Gastrocnemius medialis (tissue), 4 donors: ENCODE measurements around the gene PACS2. TPM values are rescaled to one million over a fixed set of nuclear protein-coding genes. Genes with fewer than 3 reads are reported as not detected.

ENCODE experiments used
- ATAC-seq, 2 donors: fragments of 150-250 bp; one replicate each; pipeline ENCODE4 v1.9.1; 2016
- DNase-seq, 2 donors: peaks; one replicate each; pipeline ENCODE4 v3.0.0-alpha.2; 2019
- H3K27ac ChIP-seq, 4 donors: fragments of 200-600 bp; sonication (generic); 1 replicate in 1 of 4; 2 replicates in 3 of 4; pipeline ENCODE4 v1.5.1; 2016 to 2018; ENCODE audit warnings: mild to moderate bottlenecking in 2 of 4, moderate library complexity in 1 of 4
- H3K27me3 ChIP-seq, 3 donors: fragments of 200-600 bp; sonication (generic) in 2 of 3; 1 replicate in 1 of 3; 2 replicates in 2 of 3; pipeline versions ENCODE4 v1.5.1 to v1.6.0; 2016 to 2019; ENCODE audit warnings: mild to moderate bottlenecking in 1 of 3, moderate library complexity in 1 of 3
- H3K36me3 ChIP-seq, 2 donors: fragments of 200-600 bp; sonication (generic) in 1 of 2; one replicate each; pipeline ENCODE4 v1.5.1; 2017 to 2018
- H3K4me1 ChIP-seq, 2 donors: fragments of 200-600 bp; sonication (generic) in 1 of 2; one replicate each; pipeline ENCODE4 v1.5.1; 2016 to 2017; ENCODE audit warnings: mild to moderate bottlenecking in 2 of 2
- H3K4me3 ChIP-seq, 4 donors: fragments of 200-600 bp; sonication (generic) in 3 of 4; 1 replicate in 1 of 4; 2 replicates in 3 of 4; pipeline ENCODE4 v1.5.1; 2016 to 2019; ENCODE audit warnings: mild to moderate bottlenecking in 2 of 4
- H3K9me3 ChIP-seq, 3 donors: fragments of 200-600 bp; sonication (generic) in 2 of 3; 1 replicate in 1 of 3; 2 replicates in 2 of 3; pipeline ENCODE4 v1.5.1; 2016 to 2019
- POLR2A ChIP-seq, 2 donors: fragments of 450-650 bp; IDR thresholded peaks; one replicate each; pipeline ENCODE4 v1.6.1; 2017; ENCODE audit warnings: antibody characterized with exemption in 2 of 2, mild to moderate bottlenecking in 2 of 2, moderate library complexity in 2 of 2
- in situ Hi-C, 4 donors: fragments of 200-750 bp; cut with MboI; loops; one replicate each; pipeline versions ENCODE4 v1.15.0 to v1.8.0; 2017; ENCODE audit warnings: low sequenced_read_pairs in 4 of 4
- intact Hi-C: fragments of 100-400 bp; cut with DNase I; formaldehyde crosslinking; loops from one replicate; pipeline ENCODE4 v1.15.1; 2023; ENCODE audit warnings: low total_unique reads
- total RNA-seq, 4 donors: library from RNA; depleted of rRNA; stranded (reverse); fragments of >200 nt; gene quantifications; one replicate each; pipeline versions ENCODE4 v1.1.0 to v1.2.3, GENCODE V29; 2016
- TF ChIP-seq, protein P1 (sequence below), 5 experiments: fragments of 450-650 bp in 3 of 5; fragments of 200-600 bp in 2 of 5; sonication (generic) in 2 of 5; IDR thresholded peaks in 4 of 5; conservative IDR thresholded peaks in 1 of 5; 1 replicate in 4 of 5; 2 replicates in 1 of 5; pipeline ENCODE4 v1.5.1; 2016 to 2019; ENCODE audit warnings: antibody characterized with exemption in 5 of 5, mild to moderate bottlenecking in 3 of 5, moderate library complexity in 3 of 5

PACS2 gene
- total RNA-seq, 4 donors from 2014 or later = 81.0 to 115 (median 93.1) TPM

DNA sequence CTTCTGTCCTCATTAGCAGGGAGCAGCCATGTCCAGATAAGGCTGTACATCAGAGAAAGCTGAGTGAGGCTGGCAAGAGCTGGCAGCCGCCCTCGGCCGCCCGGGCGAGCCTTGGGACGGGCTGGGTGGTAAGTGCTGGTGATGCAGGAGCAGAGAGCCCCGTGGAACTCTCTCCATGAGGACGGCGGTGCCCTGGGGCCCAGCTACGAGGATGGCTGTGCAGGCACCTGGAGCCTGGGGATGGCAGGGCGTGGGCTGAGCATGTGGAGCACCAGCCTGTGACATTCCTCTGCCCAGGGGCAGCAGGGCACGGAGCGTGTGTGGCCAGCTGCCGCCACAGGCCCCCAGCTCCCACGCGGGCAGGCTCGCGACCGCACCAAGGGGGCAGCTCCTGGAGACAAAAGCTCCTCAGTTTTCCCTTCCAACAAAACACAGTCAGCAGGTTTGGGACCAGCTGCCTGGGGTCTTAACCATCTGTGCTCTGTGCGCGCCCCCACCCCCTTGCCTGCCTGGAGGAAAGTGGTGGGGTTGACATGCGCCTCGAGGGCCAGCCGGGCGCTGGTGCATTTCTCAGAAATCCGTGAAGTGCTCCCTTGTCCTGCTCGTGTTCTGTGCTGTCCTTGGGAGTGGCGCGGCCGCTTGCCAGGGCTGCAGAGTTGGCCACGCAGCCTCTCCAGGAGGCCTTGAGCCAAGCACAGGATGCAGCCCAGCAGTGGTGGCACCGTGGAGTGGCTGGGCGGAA lies 21.4 kb downstream of the PACS2 start:
- peak overlapping the region in 1 of 4 donors; percentile 7 for H3K4me3 ChIP-seq
- intact Hi-C loops = no loop called here
- in situ Hi-C loops = loop anchor here in 1 of 4 donors (25.0 kb wide), 1 partner anchor 124 kb away; no protein-coding TSS in a partner anchor
- no peak for TF ChIP-seq POLR2A (IDR thresholded peaks at IDR 0.05)
- TF ChIP-seq, protein P1, sequence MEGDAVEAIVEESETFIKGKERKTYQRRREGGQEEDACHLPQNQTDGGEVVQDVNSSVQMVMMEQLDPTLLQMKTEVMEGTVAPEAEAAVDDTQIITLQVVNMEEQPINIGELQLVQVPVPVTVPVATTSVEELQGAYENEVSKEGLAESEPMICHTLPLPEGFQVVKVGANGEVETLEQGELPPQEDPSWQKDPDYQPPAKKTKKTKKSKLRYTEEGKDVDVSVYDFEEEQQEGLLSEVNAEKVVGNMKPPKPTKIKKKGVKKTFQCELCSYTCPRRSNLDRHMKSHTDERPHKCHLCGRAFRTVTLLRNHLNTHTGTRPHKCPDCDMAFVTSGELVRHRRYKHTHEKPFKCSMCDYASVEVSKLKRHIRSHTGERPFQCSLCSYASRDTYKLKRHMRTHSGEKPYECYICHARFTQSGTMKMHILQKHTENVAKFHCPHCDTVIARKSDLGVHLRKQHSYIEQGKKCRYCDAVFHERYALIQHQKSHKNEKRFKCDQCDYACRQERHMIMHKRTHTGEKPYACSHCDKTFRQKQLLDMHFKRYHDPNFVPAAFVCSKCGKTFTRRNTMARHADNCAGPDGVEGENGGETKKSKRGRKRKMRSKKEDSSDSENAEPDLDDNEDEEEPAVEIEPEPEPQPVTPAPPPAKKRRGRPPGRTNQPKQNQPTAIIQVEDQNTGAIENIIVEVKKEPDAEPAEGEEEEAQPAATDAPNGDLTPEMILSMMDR (IDR thresholded peaks at IDR 0.05 in 4 of 5, conservative IDR thresholded peaks at IDR 0.05 in 1 of 5) = no peak
- peak overlapping the region in 3 of 4 donors; percentile 7 to 65 (median 57) for H3K27ac ChIP-seq
- H3K4me1 ChIP-seq = peaks cover 67 to 70% of the 10 kb centered on the region in 2 donors
- H3K9me3 ChIP-seq = no peaks in the 10 kb centered on the region
- H3K27me3 ChIP-seq = no peaks in the 10 kb centered on the region
- ATAC-seq (peak; percentile 64 to 68), DNase-seq (peak; percentile 54 to 79)
- no peaks in the 10 kb centered on the region for H3K36me3 ChIP-seq

DNA sequence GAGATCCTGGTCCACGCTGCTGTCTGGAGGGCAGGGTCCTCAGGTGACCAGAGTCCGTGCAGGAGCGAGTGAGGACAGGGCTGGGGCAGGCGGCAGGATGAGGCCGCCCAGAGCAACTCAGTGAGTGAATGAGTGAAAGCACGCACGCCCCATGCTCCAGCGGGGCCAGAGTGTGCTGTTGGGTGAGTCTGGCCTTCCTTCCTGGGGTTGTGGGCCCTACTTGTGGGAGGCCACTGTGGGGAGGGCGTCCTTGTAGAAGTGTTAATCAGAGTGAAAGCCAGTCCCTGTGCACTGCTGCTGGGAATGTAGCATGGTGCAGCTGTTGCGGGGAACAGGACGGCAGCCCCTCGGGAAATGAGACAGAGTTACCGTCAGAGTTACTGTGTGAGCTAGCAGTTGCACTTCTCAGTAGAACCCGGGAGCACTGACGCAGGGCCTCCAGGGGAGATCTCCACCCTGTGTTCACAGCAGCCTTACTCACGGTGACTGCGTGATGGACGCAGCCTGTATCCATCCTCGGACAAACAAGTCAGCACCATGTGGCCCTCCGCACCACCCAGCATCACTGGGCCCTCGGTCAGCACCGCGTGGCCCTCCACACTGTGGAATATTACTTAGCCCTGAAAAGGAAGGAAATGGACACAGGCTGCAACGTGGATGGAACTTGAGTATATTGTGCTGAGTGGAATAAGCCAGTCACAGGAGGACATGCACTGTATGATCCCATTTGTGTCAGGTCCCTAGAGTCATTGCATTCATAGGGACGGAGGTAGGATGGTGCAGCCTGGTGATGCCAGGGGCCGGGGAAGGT lies 22.1 kb downstream of the PACS2 start:
- ATAC-seq (no peak), DNase-seq (no peak)
- Histone ChIP-seq H3K27ac (peak overlapping the region in 3 of 4 donors; percentile 7 to 65 (median 57)), H3K27me3 (no peaks in the 10 kb centered on the region), H3K4me3 (no peak overlapping the region), H3K36me3 (no peaks in the 10 kb centered on the region), H3K4me1 (peaks cover 73 to 76% of the 10 kb centered on the region in 2 donors), H3K9me3 (no peaks in the 10 kb centered on the region)
- in situ Hi-C loops = loop anchor here in 1 of 4 donors (25.0 kb wide), 1 partner anchor 124 kb away; no protein-coding TSS in a partner anchor
- TF ChIP-seq POLR2A (IDR thresholded peaks at IDR 0.05) = no peak
- TF ChIP-seq, protein P1 (IDR thresholded peaks at IDR 0.05 in 4 of 5, conservative IDR thresholded peaks at IDR 0.05 in 1 of 5) = no peak
- intact Hi-C loops = no loop called here

DNA sequence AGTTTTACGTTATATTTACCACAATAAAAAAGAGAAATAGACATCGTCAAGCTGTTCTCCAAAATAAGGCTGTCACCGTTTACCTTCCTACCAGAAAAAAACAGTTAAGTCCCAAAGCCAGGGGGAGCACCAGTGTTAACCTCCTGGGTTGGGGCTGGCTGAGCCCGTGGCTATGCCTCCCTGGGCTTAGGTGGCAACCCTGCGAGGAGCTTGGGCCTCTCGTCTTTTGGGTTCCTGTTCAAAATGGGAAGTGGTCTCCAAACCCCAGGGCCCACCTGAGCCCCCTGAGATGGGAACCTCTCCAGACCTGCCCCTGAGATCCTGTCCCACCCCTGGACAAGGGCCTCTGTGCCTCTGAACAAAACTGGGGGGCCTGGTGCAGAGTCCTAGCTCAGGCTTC lies 22.9 kb downstream of the PACS2 start:
- DNase-seq (no peak), ATAC-seq (no peak)
- intact Hi-C loops = no loop called here
- H3K27ac ChIP-seq = peak overlapping the region; percentile 56 to 79 (median 66)
- H3K27me3 ChIP-seq = no peaks in the 10 kb centered on the region
- no peaks in the 10 kb centered on the region for H3K9me3 ChIP-seq
- in situ Hi-C loops = loop anchor here in 1 of 4 donors (25.0 kb wide), 1 partner anchor 125 kb away; no protein-coding TSS in a partner anchor
- TF ChIP-seq POLR2A (IDR thresholded peaks at IDR 0.05) = no peak
- TF ChIP-seq, protein P1 (IDR thresholded peaks at IDR 0.05 in 4 of 5, conservative IDR thresholded peaks at IDR 0.05 in 1 of 5) = no peak
- H3K4me3 ChIP-seq = no peak overlapping the region
- peaks cover 75% of the 10 kb centered on the region in 2 donors for H3K4me1 ChIP-seq
- H3K36me3 ChIP-seq = no peaks in the 10 kb centered on the region

DNA sequence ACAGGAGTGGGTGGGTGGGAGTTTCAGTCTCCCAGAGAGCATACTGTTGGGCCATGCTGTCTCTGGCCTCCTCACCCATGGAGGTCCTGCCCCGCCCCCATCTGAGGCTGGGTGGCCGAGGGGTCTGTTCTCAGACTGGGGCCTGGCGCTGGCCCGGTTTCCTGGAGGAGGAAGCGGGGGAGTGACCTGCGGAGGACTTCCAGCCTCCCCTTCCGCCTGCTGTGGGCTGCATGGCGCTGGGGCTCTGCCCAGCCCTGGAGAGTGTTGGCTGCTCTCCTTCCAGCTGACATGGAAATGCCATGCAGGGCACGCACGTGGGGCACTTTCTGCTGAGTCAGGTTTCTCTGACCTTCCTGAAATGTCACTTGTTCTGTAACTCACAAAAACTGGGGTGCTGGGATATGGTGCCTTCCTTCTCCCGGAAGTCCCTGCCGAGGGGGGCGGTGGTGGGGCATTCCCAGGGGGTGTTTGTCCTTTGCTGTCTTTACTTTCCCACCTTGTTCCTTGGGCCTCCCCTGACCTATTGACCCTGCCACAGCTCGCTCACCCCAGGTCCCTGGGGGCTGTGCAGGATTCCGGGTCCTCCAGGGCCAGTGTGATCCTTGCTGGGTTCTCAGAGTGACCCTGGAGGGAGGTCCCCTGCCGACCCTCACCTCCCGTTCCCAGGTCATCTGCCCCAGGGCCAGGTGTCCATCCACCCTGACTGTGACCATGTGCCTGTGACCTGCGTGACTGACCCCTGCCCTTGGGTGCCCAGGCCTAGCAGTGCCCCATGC lies 23.6 kb downstream of the PACS2 start:
- Histone ChIP-seq H3K27me3 (no peaks in the 10 kb centered on the region), H3K36me3 (no peaks in the 10 kb centered on the region), H3K4me1 (peaks cover 71 to 73% of the 10 kb centered on the region in 2 donors), H3K27ac (peak overlapping the region; percentile 56 to 79 (median 66)), H3K4me3 (no peak overlapping the region), H3K9me3 (no peaks in the 10 kb centered on the region)
- ATAC-seq (peak; percentile 65 to 71), DNase-seq (peak in 1 of 2 donors; percentile 75)
- intact Hi-C loops (no loop called here), in situ Hi-C loops (loop anchor here in 1 of 4 donors (25.0 kb wide), 1 partner anchor 126 kb away; no protein-coding TSS in a partner anchor)
- TF ChIP-seq, protein P1 (IDR thresholded peaks at IDR 0.05 in 4 of 5, conservative IDR thresholded peaks at IDR 0.05 in 1 of 5) = no peak
- TF ChIP-seq POLR2A (IDR thresholded peaks at IDR 0.05) = no peak
